B cell (primary cell): ENCODE results near the gene GSDME. TPM values are rescaled to one million over a fixed set of nuclear protein-coding genes. Genes with fewer than 3 reads are reported as not detected.

Experiments used
- ATAC-seq: fragments of 200-7000 bp; cut with Tn5 transposase; one replicate; pipeline ENCODE4 v1.10.0; 2021; ENCODE audit warnings: low read depth, mild to moderate bottlenecking, moderate number of reproducible peaks, moderate library complexity
- CTCF ChIA-PET: fragments of 350-600 bp; sonication (Branson Sonifier 250); formaldehyde crosslinking; loops from one replicate; lab custom pipeline; 2021; ENCODE audit warnings: antibody characterized with exemption, inconsistent platforms; lab: Charles Lee
- POLR2A ChIA-PET: fragments of 350-600 bp; sonication (Branson Sonifier 250); formaldehyde crosslinking; loops from one replicate; lab custom pipeline; 2021; ENCODE audit warnings: antibody characterized with exemption; lab: Charles Lee
- DNase-seq: peaks from one replicate; pipeline ENCODE4 v3.0.0; 2013
- H2AFZ ChIP-seq: 2 replicates; pipeline ENCODE4 v1.6.1; 2012; ENCODE audit warnings: mild to moderate bottlenecking, low read depth, low read length; ENCODE audit not compliant: insufficient read depth, poor library complexity, severe bottlenecking
- H3K27ac ChIP-seq, 2 donors: 1 replicate in 1 of 2; 2 replicates in 1 of 2; pipeline ENCODE4 v1.5.1; 2012 to 2013; ENCODE audit warnings: low read length in 2 of 2, mild to moderate bottlenecking in 2 of 2, moderate library complexity in 1 of 2
- H3K27me3 ChIP-seq, 4 experiments: fragments of 200-600 bp in 1 of 4; sonication (generic) in 1 of 4; replicated peaks in 1 of 4; 1 replicate in 2 of 4; 2 replicates in 2 of 4; pipeline versions ENCODE4 v1.6.1 to v1.7.0; 2013 to 2016; ENCODE audit warnings: low read length in 3 of 4, mild to moderate bottlenecking in 2 of 4, mixed read lengths in 1 of 4, moderate library complexity in 1 of 4; ENCODE audit not compliant: insufficient read depth in 4 of 4, control insufficient read depth in 3 of 4; ENCODE audit errors: control extremely low read depth in 1 of 4
- H3K36me3 ChIP-seq, 2 experiments: replicated peaks in 1 of 2; 1 replicate in 1 of 2; 2 replicates in 1 of 2; pipeline versions ENCODE4 v1.6.1 to v1.7.1; 2013; ENCODE audit warnings: low read length in 1 of 2; ENCODE audit not compliant: insufficient read depth in 2 of 2, control insufficient read depth in 1 of 2; ENCODE audit errors: control extremely low read depth in 1 of 2, extremely low read depth in 1 of 2
- H3K4me1 ChIP-seq, 2 donors: fragments of 200-600 bp in 1 of 2; sonication (generic) in 1 of 2; 1 replicate in 1 of 2; 2 replicates in 1 of 2; pipeline versions ENCODE4 v1.5.1 to v1.6.1; 2013 to 2017; ENCODE audit warnings: low read length in 2 of 2; ENCODE audit not compliant: control insufficient read depth in 2 of 2, insufficient read depth in 2 of 2
- H3K4me2 ChIP-seq: replicated peaks from 2 replicates; pipeline ENCODE3; 2012; ENCODE audit warnings: mild to moderate bottlenecking, low read depth, low read length; ENCODE audit not compliant: poor library complexity, severe bottlenecking
- H3K4me3 ChIP-seq, 5 experiments: fragments of 200-600 bp in 1 of 5; sonication (generic) in 1 of 5; 1 replicate in 3 of 5; 2 replicates in 2 of 5; pipeline versions ENCODE4 v1.5.1 to v1.7.0; 2011 to 2016; ENCODE audit warnings: low read length in 4 of 5, mild to moderate bottlenecking in 4 of 5, low read depth in 2 of 5, control low read depth in 1 of 5, moderate library complexity in 1 of 5; ENCODE audit not compliant: insufficient read depth in 1 of 5; ENCODE audit errors: control extremely low read depth in 1 of 5, extremely low read depth in 1 of 5
- H3K79me2 ChIP-seq: fragments of 200-600 bp; sonication (generic); one replicate; pipeline ENCODE4 v1.6.0; 2016; ENCODE audit warnings: low read length; ENCODE audit not compliant: control insufficient read depth, insufficient read depth
- H3K9ac ChIP-seq: fragments of 200-600 bp; sonication (generic); 2 replicates; pipeline ENCODE4 v1.6.1; 2017; ENCODE audit warnings: mild to moderate bottlenecking, low read length, moderate library complexity
- H3K9me3 ChIP-seq, 3 donors: one replicate each; pipeline versions ENCODE4 v1.6.1 to v1.7.1; 2013; ENCODE audit warnings: low read length in 2 of 3; ENCODE audit not compliant: control insufficient read depth in 2 of 3, insufficient read depth in 1 of 3; ENCODE audit errors: control extremely low read depth in 1 of 3
- H4K20me1 ChIP-seq: 2 replicates; pipeline ENCODE4 v1.6.0; 2012; ENCODE audit warnings: mild to moderate bottlenecking, low read length; ENCODE audit not compliant: insufficient read depth, control insufficient read depth, poor library complexity, severe bottlenecking
- H3K27ac Mint-ChIP-seq: one replicate; pipeline ENCODE4 v1.8.0; 2021; ENCODE audit warnings: mixed read lengths
- H3K27me3 Mint-ChIP-seq: one replicate; pipeline ENCODE4 v1.8.0; 2021; ENCODE audit warnings: mixed read lengths
- H3K4me1 Mint-ChIP-seq: one replicate; pipeline ENCODE4 v1.8.0; 2021; ENCODE audit warnings: mixed read lengths
- H3K4me3 Mint-ChIP-seq: one replicate; pipeline ENCODE4 v1.8.0; 2021; ENCODE audit warnings: mixed read lengths
- H3K9me3 Mint-ChIP-seq: one replicate; pipeline ENCODE4 v1.8.0; 2022; ENCODE audit warnings: mixed read lengths; ENCODE audit not compliant: insufficient read depth
- CTCF ChIP-seq: fragments of 200-600 bp; IDR thresholded peaks from one replicate; pipeline ENCODE4 v1.8.0; 2022; ENCODE audit warnings: antibody characterized with exemption, mild to moderate bottlenecking
- EZH2 ChIP-seq: IDR thresholded peaks from 2 replicates; pipeline ENCODE4 v1.6.1; 2012; ENCODE audit warnings: borderline replicate concordance, low read depth, mild to moderate bottlenecking, moderate library complexity, low read length; ENCODE audit not compliant: insufficient read depth, poor library complexity, severe bottlenecking
- WGBS: methylation state at CpG from one replicate; pipeline ENCODE4 v1.1.5; 2013; ENCODE audit warnings: missing lambda C conversion rate; ENCODE audit not compliant: insufficient coverage; 5-methylcytosine and 5-hydroxymethylcytosine counted together
- intact Hi-C: fragments of 100-400 bp; cut with micrococcal nuclease; formaldehyde crosslinking; loops from one replicate; pipeline ENCODE4 v1.10.0; 2022
- polyA plus RNA-seq: library from polyadenylated mRNA; depleted of rRNA; stranded (reverse); fragments of >200 nt; gene quantifications from 2 replicates; pipeline ENCODE4 v1.2.3, GENCODE V29; 2012
- total RNA-seq, 2 donors: library from RNA; stranded (reverse); fragments of 120-200 nt in 1 of 2; gene quantifications; 1 replicate in 1 of 2; 2 replicates in 1 of 2; pipeline versions ENCODE4 v1.2.3 to v1.2.4, GENCODE V29; 2013 to 2022

The GSDME gene
- total and polyA plus RNA-seq, 2 donors (not counting 1 experiment from before 2014, with no cell fraction given) = 7.0 to 11.9 TPM

GRCh38 chr7:24788075-24788474 is 30.8 kb upstream of the GSDME start:
- ChIA-PET CTCF (no interaction called here), POLR2A (no interaction called here)
- no peak for ATAC-seq
- peaks cover 0 to 13% (median 2%) of the 10 kb centered on the region in 3 donors for H3K9me3 ChIP-seq
- H3K9ac ChIP-seq = no peak overlapping the region
- no peaks in the 10 kb centered on the region for H3K79me2 ChIP-seq
- no peaks in the 10 kb centered on the region for H3K4me1 ChIP-seq
- H3K27me3 ChIP-seq = peaks cover 0 to 2% (median 0%) of the 10 kb centered on the region in 4 experiments
- no peak overlapping the region for H2AFZ ChIP-seq
- Mint-ChIP-seq H3K27me3 (no peaks in the 10 kb centered on the region), H3K4me3 (no peak overlapping the region), H3K9me3 (peaks cover 6% of the 10 kb centered on the region), H3K4me1 (peaks cover 6% of the 10 kb centered on the region), H3K27ac (no peak overlapping the region)
- no peak overlapping the region for H3K4me2 ChIP-seq
- over 99% methylated on average over 7 of the region's 9 CpGs for WGBS
- no peaks in the 10 kb centered on the region for H3K36me3 ChIP-seq
- H3K27ac ChIP-seq = no peak overlapping the region
- intact Hi-C loops = no loop called here
- TF ChIP-seq CTCF (peak; percentile 25), EZH2 (no peak)
- no peak overlapping the region for H3K4me3 ChIP-seq
- no peak for DNase-seq
- no peaks in the 10 kb centered on the region for H4K20me1 ChIP-seq

GRCh38 chr7:24786941-24787340 is 29.7 kb upstream of the GSDME start:
- Mint-ChIP-seq H3K27me3 (no peaks in the 10 kb centered on the region), H3K4me3 (no peak overlapping the region), H3K9me3 (peaks cover 6% of the 10 kb centered on the region), H3K4me1 (no peaks in the 10 kb centered on the region), H3K27ac (no peak overlapping the region)
- Histone ChIP-seq H3K27ac (no peak overlapping the region), H3K79me2 (no peaks in the 10 kb centered on the region), H3K36me3 (no peaks in the 10 kb centered on the region), H3K4me2 (no peak overlapping the region), H3K4me1 (no peaks in the 10 kb centered on the region), H3K9ac (no peak overlapping the region), H4K20me1 (no peaks in the 10 kb centered on the region), H3K27me3 (peaks cover 0 to 2% (median 0%) of the 10 kb centered on the region in 4 experiments), H3K9me3 (peaks cover 0 to 15% (median 3%) of the 10 kb centered on the region in 3 donors), H3K4me3 (no peak overlapping the region), H2AFZ (no peak overlapping the region)
- ChIA-PET CTCF (no interaction called here), POLR2A (no interaction called here)
- DNase-seq (no peak), ATAC-seq (peak; percentile 33)
- intact Hi-C loops = no loop called here
- TF ChIP-seq EZH2 (no peak), CTCF (no peak)
- 38% methylated on average over 2 of the region's 5 CpGs for WGBS
